SHP77 treated with DMSO at 0.1 percent for 48 hours (cell line): ENCODE results near the gene CPEB4.

Source experiments
- DNase-seq: peaks from one replicate; lab custom pipeline; 2025; lab: John Stamatoyannopoulos, UW

The CPEB4 gene

GRCh38 chr5:173941758-173942401 lies 53.7 kb downstream of the CPEB4 start:
- no peak for DNase-seq

- DNase-seq: no peak
Observed at GRCh38 chr5:173944511-173944910, 56.4 kb downstream of the CPEB4 start.

- no peak for DNase-seq
Observed at GRCh38 chr5:173945160-173945559, 57.0 kb downstream of the CPEB4 start.

DNA sequence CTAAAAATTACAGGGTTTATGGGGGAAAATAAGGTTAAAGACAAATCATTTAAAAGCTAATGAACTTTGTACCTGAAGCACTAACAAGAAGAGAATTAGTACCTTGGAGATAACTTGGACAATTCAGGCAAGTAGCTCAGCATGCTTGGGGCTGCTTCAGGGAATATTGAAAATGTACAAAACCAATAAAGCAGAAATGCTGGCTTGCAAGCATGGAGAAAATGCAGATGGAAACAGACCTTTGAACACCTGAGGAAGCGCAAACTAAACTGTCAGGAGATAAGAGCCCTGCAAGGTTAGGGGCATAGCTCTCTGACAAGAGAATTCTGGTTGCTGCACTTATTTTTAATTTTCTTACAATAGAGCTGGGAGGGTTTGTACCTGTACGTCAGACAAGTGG lies 58.2 kb downstream of the CPEB4 start:
- no peak for DNase-seq

DNA sequence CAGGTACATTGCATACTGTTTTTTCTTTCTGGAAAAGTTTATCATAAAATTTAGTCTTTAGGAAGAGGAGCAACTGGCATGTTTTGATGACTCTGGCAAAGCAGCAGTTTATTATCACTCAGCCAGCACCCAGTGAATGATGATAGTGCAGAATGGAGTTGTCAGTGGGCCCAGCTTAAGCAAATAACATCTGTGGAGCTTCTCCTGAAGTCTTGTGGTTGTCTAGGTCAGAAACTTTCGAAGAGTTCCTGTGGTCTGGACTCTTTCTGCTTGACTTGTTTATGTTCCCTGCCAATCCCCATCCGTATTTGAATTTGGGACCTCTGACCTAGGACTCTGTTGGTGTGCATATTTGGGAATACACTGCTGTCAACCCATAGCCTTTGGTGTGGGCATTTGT lies 62.7 kb downstream of the CPEB4 start:
- no peak for DNase-seq

- no peak for DNase-seq
Observed at GRCh38 chr5:173953528-173954090, 65.5 kb downstream of the CPEB4 start.

GRCh38 chr5:173954671-173955521 lies 66.7 kb downstream of the CPEB4 start:
- DNase-seq: no peak

DNA sequence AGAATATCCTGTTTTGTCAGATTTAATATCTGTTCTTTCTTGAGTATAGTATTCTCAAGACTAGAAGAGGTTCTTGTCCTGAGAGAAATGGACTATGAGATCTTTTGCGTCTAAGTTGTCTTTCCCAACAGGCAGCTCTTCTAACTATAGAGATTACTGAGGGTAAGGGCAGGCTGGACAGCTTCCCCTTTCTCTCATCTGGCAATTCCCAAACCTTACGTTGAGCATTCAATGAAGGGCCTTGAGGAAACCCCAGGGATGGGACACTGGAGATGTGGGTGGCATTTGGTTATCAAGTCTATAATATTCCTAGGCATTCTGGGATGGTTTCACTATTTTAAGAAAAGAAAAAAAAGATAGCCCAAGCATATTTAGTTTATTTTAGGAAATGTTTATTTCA lies 72.8 kb downstream of the CPEB4 start:
- DNase-seq: no peak

DNA sequence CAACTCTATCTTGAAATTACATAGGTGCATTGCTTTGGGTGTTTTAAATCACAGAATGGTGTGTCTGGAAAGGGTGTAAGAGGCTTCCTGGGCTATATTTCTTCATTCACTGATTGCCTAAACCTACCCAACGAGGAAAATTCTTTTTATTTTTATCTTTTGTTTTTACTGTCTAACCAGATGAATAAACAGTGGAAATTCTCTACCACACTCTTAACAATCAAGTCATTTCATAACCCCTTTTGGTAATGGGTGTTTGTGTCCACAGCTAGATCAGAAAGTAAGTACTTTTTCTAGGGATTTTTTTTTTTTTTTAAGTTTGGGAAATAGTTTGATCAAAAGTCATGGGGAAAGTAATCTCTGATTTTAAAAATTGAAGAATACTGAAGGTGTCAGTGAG lies 73.3 kb downstream of the CPEB4 start:
- no peak for DNase-seq

GRCh38 chr5:173962436-173962972 lies 74.4 kb downstream of the CPEB4 start:
- DNase-seq: no peak

- no peak for DNase-seq
Observed at GRCh38 chr5:173963182-173963838, 75.2 kb downstream of the CPEB4 start.

GRCh38 chr5:173963867-173964441 lies 75.8 kb downstream of the CPEB4 start:
- no peak for DNase-seq

GRCh38 chr5:173964506-173964905 lies 76.4 kb downstream of the CPEB4 start:
- DNase-seq: no peak

DNA sequence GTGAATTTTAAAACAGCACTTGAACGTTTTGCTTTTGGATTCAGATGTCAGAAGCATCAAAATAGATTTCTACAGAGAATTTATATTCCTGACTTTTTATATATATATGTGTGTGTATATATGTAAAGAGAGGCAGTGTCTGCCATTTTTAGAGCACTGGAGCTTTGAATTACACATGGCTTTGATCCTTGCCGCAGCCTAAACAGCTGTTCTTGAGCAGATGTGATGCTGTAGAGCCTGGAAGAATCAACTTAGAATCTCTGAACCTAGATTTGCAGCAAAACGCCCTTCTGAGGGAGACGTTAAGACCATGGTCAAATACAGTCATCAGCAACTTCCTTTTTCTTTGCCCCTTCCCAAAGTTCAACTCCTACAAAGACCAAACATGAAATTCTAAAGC lies 79.1 kb downstream of the CPEB4 start:
- DNase-seq: no peak

DNA sequence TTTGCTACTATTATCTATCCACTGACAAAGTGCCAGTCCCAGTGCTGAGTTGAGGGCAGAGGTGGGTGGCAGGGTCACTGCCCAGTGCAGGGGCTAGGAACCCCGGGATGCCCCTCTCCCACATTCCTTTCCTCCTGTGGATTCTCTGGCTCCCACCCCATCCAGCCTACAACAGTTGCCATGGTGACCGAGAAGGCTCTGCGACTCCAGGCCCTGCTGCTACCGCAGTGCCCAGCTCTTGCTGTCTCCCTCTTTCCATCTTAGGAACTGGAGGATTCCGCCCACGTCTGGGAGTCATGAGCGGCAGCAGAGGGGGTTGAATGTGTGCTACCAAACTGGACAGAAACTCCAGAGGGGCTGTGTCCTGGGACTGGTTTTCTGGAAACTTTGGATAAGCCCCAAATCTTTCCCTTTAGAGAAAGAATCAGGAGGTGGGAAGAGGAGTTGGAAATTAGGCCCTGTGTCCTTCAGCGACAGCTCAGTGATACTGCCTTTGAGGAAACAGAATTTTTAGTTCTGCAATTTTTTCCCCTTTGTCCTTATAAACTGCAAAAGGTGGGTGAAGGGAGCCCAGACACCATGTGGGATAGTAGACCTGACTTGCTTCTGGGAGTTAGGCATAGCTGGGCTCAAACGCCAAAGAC lies 80.1 kb downstream of the CPEB4 start:
- DNase-seq: no peak

- DNase-seq: no peak
Observed at GRCh38 chr5:173969167-173970049, 81.3 kb downstream of the CPEB4 start.

- DNase-seq: no peak
Observed at GRCh38 chr5:173970878-173971650, 82.9 kb downstream of the CPEB4 start.

DNA sequence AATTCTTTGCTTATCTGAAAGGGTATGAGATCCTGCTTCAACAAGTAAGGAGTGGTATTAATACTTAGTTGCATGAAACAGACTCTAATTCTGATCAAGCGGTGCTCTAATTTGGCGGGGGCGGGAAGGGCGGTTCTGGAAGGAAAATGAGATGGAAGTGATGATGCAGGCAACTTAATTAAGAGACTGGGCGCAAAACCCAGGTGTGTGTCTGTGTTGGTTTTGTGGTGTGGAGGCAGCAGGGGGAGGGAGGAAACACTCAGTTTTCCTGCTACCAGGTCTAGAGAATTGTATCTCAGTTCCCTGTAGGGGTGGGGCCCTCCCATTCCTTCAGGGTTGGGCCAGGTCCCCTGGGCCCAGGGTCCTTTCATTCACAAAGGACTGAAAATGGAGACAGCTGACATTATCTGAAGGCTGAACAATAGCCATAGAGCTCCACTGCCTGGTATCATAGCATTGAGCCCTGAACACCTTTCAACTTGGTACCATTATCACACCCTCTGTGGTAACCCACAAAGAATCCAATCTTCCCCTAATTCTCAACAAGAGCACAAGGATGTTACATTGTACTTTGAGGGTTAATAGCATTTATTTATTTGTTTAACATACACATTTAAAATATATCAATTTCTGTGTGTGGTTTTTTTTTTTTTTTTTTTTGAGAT lies 83.7 kb downstream of the CPEB4 start:
- DNase-seq: no peak

DNA sequence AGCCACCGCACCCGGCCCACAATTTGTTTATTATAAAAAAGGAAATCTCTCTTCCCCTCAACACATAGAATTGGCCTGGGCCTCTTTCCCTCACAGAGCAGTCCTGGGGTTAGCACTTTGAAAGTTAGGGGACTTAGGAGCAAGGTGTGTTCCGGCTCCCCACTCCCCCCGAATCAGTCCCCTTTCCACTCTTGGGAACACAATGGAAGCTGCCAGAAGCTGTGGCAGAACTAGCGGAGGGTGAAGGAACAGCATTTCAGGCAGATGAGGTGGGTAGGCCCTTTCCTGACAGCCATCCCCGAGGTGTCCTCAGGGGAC lies 84.4 kb downstream of the CPEB4 start:
- DNase-seq: no peak
